ENCODE data around the gene PLEKHN1. TPM values are rescaled to one million over a fixed set of nuclear protein-coding genes. Genes with fewer than 3 reads are reported as not detected.

PLEKHN1 gene
- total and polyA plus RNA-seq, 8 donors = 0.11 to 5.1 (median 0.55) TPM

DNA sequence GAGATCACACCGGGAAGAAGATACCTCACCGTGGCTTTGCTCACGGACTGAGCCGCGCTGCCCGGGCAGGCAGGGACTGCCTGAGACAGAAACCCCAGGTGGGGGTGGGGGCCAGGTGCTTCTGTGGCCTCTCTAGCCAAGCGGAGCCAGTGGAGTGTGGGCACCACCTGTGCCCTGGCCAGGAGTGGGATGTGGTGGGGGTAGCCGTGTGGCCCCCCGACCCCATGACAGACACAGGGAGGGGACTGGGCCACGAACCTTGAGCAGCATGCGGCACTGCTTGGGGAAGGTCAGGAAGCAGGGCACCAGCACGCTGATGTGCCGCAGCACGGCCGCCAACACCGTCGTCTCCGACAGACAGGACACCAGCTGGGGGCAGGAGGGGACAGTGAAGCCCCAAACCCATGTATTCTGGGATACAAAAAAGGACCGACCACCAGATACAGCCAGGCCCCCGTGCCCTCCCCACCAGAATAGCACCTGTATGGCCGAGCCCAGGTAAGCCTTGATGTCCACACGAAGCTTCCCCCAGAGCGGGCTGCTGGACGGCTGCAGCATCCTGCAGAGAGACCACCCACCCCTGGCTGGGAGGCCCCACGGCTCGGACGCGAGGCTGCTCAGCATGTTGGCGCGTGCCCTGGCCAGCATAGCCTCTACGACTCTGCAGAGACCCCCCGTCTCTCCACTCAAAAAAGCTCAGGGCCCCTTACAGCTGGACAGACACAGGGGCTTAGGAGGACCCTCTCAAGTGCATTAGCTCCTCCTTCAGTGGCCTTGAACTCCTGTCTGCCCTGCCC is 12.6 kb upstream of the PLEKHN1 start:
- ATAC-seq (no peak), DNase-seq (no peak)
- H3K27me3 ChIP-seq = no peaks in the 10 kb centered on the region
- TF ChIP-seq CTCF (IDR thresholded peaks at IDR 0.05) = no peak
- H3K4me3 ChIP-seq = no peak overlapping the region
- peaks cover 0 to 85% of the 10 kb centered on the region in 2 donors for H3K36me3 ChIP-seq
- peaks cover 7 to 22% of the 10 kb centered on the region in 2 donors for H3K4me1 ChIP-seq
- intact Hi-C loops (cut with DNase I) = no loop called here
- no peaks in the 10 kb centered on the region for H3K9me3 ChIP-seq
- H3K27ac ChIP-seq = no peak overlapping the region

DNA sequence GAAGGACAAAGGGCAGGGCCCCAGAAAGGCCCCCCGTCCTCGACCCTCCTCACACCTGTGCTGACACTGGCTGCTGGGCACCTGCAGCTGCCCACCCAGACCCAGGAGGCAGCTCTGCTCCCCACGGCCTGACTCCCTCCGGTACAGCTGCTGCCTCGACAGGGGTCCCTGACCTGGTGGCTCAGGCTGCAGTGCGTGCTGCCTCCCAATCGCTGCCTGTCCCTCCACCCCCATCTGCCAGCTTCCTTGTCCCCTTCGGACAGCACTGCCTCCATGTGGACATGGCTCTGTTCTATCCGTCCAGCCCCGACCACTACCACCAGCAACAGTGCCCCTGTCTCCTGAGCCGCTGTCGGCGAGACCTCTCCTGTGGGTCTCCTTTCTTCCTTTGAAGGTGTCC is 11.4 kb upstream of the PLEKHN1 start:
- peaks cover 0 to 73% of the 10 kb centered on the region in 2 donors for H3K36me3 ChIP-seq

GRCh38 chr1:955474-955873 is 10.8 kb upstream of the PLEKHN1 start:
- no peak for DNase-seq
- Histone ChIP-seq H3K4me1 (peaks cover 7 to 33% of the 10 kb centered on the region in 2 donors), H3K27ac (no peak overlapping the region), H3K36me3 (peaks cover 0 to 67% of the 10 kb centered on the region in 2 donors), H3K4me3 (no peak overlapping the region), H3K27me3 (peaks cover 0 to 5% of the 10 kb centered on the region in 2 donors), H3K9me3 (no peaks in the 10 kb centered on the region)
- ATAC-seq = no peak
- intact Hi-C loops (cut with DNase I) = no loop called here
- no peak for TF ChIP-seq CTCF (IDR thresholded peaks at IDR 0.05)

More for the DNA sequence above, 11.4 kb upstream of the PLEKHN1 start:
- DNase-seq (no peak), ATAC-seq (no peak)
- Histone ChIP-seq H3K4me1 (peaks cover 7 to 29% of the 10 kb centered on the region in 2 donors), H3K9me3 (no peaks in the 10 kb centered on the region), H3K27ac (no peak overlapping the region), H3K4me3 (no peak overlapping the region), H3K27me3 (peaks cover 0 to 5% of the 10 kb centered on the region in 2 donors)
- intact Hi-C loops (cut with DNase I) = no loop called here
- TF ChIP-seq CTCF (IDR thresholded peaks at IDR 0.05) = no peak

- Histone ChIP-seq H3K9me3 (no peaks in the 10 kb centered on the region), H3K4me1 (peaks cover 7 to 42% of the 10 kb centered on the region in 2 donors), H3K36me3 (peaks cover 0 to 56% of the 10 kb centered on the region in 2 donors), H3K27ac (no peak overlapping the region), H3K4me3 (no peak overlapping the region), H3K27me3 (peaks cover 0 to 13% of the 10 kb centered on the region in 2 donors)
- ATAC-seq (no peak), DNase-seq (no peak)
- intact Hi-C loops (cut with DNase I) = no loop called here
- no peak for TF ChIP-seq CTCF (IDR thresholded peaks at IDR 0.05)
These were observed 9.6 kb upstream of the PLEKHN1 start for GRCh38 chr1:956636-957035.

GRCh38 chr1:958823-959730 is 7.2 kb upstream of the PLEKHN1 start, which contains the start of gene NOC2L:
Gene NOC2L, minus strand, starts transcription at chr1:959256. Its CDS starts 16 bp downstream, at chr1:959240.
- Histone ChIP-seq H3K4me3 (peak within 1 kb of the TSS; percentile 73 to 100), H3K27me3 (peaks cover 0 to 13% of the 10 kb centered on the region in 2 donors), H3K36me3 (peaks cover 0 to 51% of the 10 kb centered on the region in 2 donors), H3K27ac (peak within 1 kb of the TSS in 1 of 2 donors; percentile 74), H3K9me3 (no peaks in the 10 kb centered on the region), H3K4me1 (peaks cover 7 to 44% of the 10 kb centered on the region in 2 donors)
- peak; percentile 98 for ATAC-seq
- TF ChIP-seq CTCF (IDR thresholded peaks at IDR 0.05) = no peak
- DNase-seq = peak; percentile 87 to 98 (median 94)
- intact Hi-C loops (cut with DNase I) = no loop called here

Data from left lung (tissue), 10 donors.